Midbrain (tissue), 1 donor: ENCODE measurements around the gene WDR33.

Experiments used
- DNase-seq: peaks from one replicate; lab custom pipeline; 2025; lab: John Stamatoyannopoulos, UW

The WDR33 gene

GRCh38 chr2:127695491-127696472 lies 115.2 kb downstream of the WDR33 start:
- DNase-seq, result no peak

GRCh38 chr2:127694986-127695385 lies 116.0 kb downstream of the WDR33 start:
- no peak for DNase-seq

- DNase-seq, result no peak
Measured at GRCh38 chr2:127690696-127691095, 120.3 kb downstream of the WDR33 start.

GRCh38 chr2:127688405-127688804 lies 122.6 kb downstream of the WDR33 start:
- DNase-seq, result no peak

- DNase-seq, result no peak
Measured at GRCh38 chr2:127685410-127686080, 125.4 kb downstream of the WDR33 start.

- no peak for DNase-seq
Measured at GRCh38 chr2:127683757-127684156, 127.2 kb downstream of the WDR33 start.

GRCh38 chr2:127683056-127683455 lies 127.9 kb downstream of the WDR33 start:
- DNase-seq, result no peak

- DNase-seq, result no peak
Measured at GRCh38 chr2:127681976-127682857, 128.8 kb downstream of the WDR33 start.

- peak; percentile 14 for DNase-seq
Measured at GRCh38 chr2:127681288-127681804, 129.6 kb downstream of the WDR33 start.

- no peak for DNase-seq
Measured at GRCh38 chr2:127680706-127681287, 130.2 kb downstream of the WDR33 start.

GRCh38 chr2:127679680-127680361 lies 131.2 kb downstream of the WDR33 start:
- no peak for DNase-seq

GRCh38 chr2:127678991-127679390 lies 132.0 kb downstream of the WDR33 start:
- no peak for DNase-seq

GRCh38 chr2:127678531-127678930 lies 132.4 kb downstream of the WDR33 start:
- no peak for DNase-seq

- DNase-seq, result no peak
Measured at GRCh38 chr2:127676906-127677305, 134.1 kb downstream of the WDR33 start.

- no peak for DNase-seq
Measured at GRCh38 chr2:127675331-127676261, 135.4 kb downstream of the WDR33 start, which contains the start of gene LIMS2. TSS of gene LIMS2 (minus strand) at chr2:127675530. CDS start at chr2:127675024, 506 bp downstream.

- no peak for DNase-seq
Measured at GRCh38 chr2:127674241-127675209, 136.4 kb downstream of the WDR33 start.

GRCh38 chr2:127673291-127674069 lies 137.5 kb downstream of the WDR33 start:
- DNase-seq, result no peak
